ENCODE data around the gene MAPK1. TPM values are rescaled to one million over a fixed set of nuclear protein-coding genes. Genes with fewer than 3 reads are reported as not detected.
"Not testable (repeated sequence)": the region's sequence is repeated elsewhere in the genome, so short reads cannot be mapped to it uniquely, and the experiment has no call there.

The MAPK1 gene
- total RNA-seq, 6 donors from 2014 or later: 50.2 to 180 (median 65.9) TPM

DNA sequence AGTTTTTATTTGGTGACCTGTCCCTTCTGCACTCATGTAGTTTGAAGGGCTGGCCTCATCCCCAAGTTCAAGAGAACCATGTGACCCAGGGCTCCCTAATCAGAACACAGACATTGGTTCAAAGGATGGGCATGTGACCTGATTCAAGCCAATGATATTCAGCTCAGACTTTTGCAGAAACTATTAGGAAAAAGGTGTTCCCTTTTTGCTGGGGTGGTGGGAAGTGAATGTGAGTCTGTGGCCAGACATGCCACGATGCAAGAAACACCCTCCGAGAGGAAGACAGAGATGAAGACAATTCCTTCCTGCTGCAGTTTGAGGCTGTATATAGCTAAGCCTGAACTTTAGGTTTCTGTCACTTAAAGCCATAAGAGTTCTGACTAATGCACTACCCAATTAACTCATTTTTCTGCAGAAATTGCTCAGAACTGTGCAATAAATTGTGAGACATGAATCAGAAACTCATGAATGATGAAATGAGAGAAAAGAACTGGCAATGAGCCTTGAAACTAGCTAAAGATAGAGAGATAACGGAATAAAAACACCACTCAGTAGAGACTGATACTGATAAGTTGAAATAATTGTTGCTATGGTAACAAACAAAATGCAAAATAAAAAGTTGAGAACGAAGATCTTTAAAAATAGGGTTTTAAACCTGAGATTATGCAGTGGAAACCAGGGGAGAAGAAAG lies 9.2 kb upstream of the MAPK1 start:
- H3K9me3 ChIP-seq: no peaks in the 10 kb centered on the region
- H3K4me1 ChIP-seq: peaks cover 0 to 7% (median 0%) of the 10 kb centered on the region in 4 donors
- no peak overlapping the region for H3K4me3 ChIP-seq
- WGBS, 2 donors: 31 to 35% methylated on average over 4 of the region's 4 CpGs
- TF ChIP-seq EP300 (IDR thresholded peaks at IDR 0.05): no peak
- TF ChIP-seq CTCF (IDR thresholded peaks at IDR 0.05): no peak
- TF ChIP-seq POLR2A (IDR thresholded peaks at IDR 0.05): no peak
- TF ChIP-seq POLR2AphosphoS5 (IDR thresholded peaks at IDR 0.05): no peak
- ATAC-seq (ENCODE audit: low FRiP score in 2 of 2): peak in 1 of 2 donors; percentile 67
- H3K27me3 ChIP-seq: no peaks in the 10 kb centered on the region
- no peaks in the 10 kb centered on the region for H3K36me3 ChIP-seq
- no peak overlapping the region for H3K27ac ChIP-seq
- DNase-seq: no peak

GRCh38 chr22:21874953-21875352 lies 7.5 kb upstream of the MAPK1 start:
- ATAC-seq (ENCODE audit: low FRiP score in 2 of 2); H3K9me3 ChIP-seq; H3K27me3 ChIP-seq; H3K4me1 ChIP-seq; H3K36me3 ChIP-seq; DNase-seq; H3K4me3 ChIP-seq; H3K27ac ChIP-seq: not testable (repeated sequence)
- WGBS, 2 donors: 80 to 89% methylated on average over 3 to 4 of the region's 4 CpGs

DNA sequence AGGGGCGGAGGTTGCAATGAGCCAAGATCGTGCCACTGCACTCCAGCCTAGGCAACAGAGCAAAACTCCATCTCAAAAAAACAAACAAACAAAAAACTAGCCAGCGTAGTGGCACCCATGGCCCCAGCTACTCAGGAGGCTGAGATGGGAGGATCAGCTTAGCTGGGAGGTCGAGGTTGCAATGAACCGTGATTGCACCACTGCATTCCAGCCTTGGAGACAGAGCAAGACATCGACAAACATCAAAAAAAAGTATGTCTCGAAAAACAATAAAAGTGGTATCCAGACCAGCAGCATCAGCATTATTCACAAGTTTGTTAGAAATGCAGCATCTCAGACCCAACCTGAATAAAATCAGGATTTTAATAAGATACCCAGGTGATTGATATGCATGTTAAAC lies 6.2 kb upstream of the MAPK1 start:
- ATAC-seq (ENCODE audit: low FRiP score in 2 of 2) (no peak), DNase-seq (no peak)
- Histone ChIP-seq H3K27me3 (no peaks in the 10 kb centered on the region), H3K9me3 (no peaks in the 10 kb centered on the region), H3K36me3 (no peaks in the 10 kb centered on the region), H3K4me1 (peaks cover 0 to 8% (median 1%) of the 10 kb centered on the region in 4 donors), H3K4me3 (no peak overlapping the region), H3K27ac (no peak overlapping the region)
- TF ChIP-seq EP300 (IDR thresholded peaks at IDR 0.05) (no peak), POLR2AphosphoS5 (IDR thresholded peaks at IDR 0.05) (no peak), POLR2A (IDR thresholded peaks at IDR 0.05) (no peak), CTCF (IDR thresholded peaks at IDR 0.05) (no peak)
- 90 to 95% methylated on average over 7 of the region's 7 CpGs for WGBS, 2 donors

- H3K36me3 ChIP-seq; H3K9me3 ChIP-seq; DNase-seq; H3K27me3 ChIP-seq; H3K4me3 ChIP-seq; H3K27ac ChIP-seq; ATAC-seq (ENCODE audit: low FRiP score in 2 of 2): not testable (repeated sequence)
- peaks cover 0 to 13% (median 7%) of the 10 kb centered on the region in 4 donors for H3K4me1 ChIP-seq
- WGBS, 2 donors: 92 to 95% methylated on average over 4 of the region's 4 CpGs
Measured at GRCh38 chr22:21872741-21873140, 5.3 kb upstream of the MAPK1 start.

DNA sequence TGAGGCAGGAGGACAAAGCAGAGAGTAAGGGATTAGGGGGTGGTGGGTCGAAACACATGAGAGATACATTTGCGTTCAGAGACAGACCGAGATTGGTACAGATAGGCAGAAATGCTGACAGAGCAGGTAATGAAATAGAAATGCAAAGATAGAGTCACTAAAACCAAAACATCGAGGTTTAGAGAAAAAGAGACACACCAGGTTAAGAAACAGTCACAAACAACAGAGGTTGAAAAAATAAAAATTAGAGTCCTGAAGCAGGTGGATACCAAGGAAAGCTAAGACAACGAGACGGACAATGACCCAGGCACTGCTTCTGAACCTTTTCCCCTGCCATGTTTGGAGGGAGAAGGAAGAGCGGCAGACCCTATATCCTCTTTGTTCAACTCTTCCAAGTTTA lies 1.2 kb upstream of the MAPK1 start:
- ATAC-seq (ENCODE audit: low FRiP score in 2 of 2) (no peak), DNase-seq (no peak)
- no peaks in the 10 kb centered on the region for H3K27me3 ChIP-seq
- no peak for TF ChIP-seq EP300 (IDR thresholded peaks at IDR 0.05)
- no peak for TF ChIP-seq CTCF (IDR thresholded peaks at IDR 0.05)
- no peaks in the 10 kb centered on the region for H3K9me3 ChIP-seq
- peak overlapping the region in 3 of 4 donors; percentile 71 to 94 (median 90) for H3K4me3 ChIP-seq
- peak overlapping the region in 2 of 4 donors; percentile 93 to 94 for H3K27ac ChIP-seq
- 94 to 96% methylated on average over 7 of the region's 7 CpGs for WGBS, 2 donors
- H3K4me1 ChIP-seq: peaks cover 24 to 32% (median 28%) of the 10 kb centered on the region in 4 donors
- no peaks in the 10 kb centered on the region for H3K36me3 ChIP-seq

Measured in upper lobe of left lung (tissue), 6 donors.